ENCODE measurements around the gene DACT2. TPM values are rescaled to one million over a fixed set of nuclear protein-coding genes. Genes with fewer than 3 reads are reported as not detected.

DACT2 gene
- total and polyA plus RNA-seq, 12 donors, result 0.09 to 1.5 (median 0.65) TPM

DNA sequence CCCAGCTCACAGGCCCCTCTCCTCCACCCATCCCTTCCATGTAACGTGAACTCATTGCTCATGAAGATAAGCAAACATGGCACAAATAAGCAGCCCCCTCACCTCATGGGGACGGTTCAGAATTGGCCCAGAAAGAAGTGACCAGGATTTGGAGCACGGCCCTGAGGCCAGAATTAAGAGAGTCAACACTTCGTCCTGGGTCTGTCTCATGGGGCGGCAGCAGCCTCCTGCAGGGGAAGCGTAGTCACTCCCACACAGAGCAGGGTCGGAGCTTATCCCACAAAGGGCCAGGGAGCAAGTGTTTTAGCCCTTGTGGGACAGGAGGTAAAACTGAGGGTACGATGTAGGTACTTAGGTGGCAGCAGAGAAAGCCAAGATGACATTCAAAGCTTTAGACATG lies 28.6 kb upstream of the DACT2 start:
- ATAC-seq, result no peak
- Histone ChIP-seq H3K9me3 (peaks cover 0 to 9% (median 3%) of the 10 kb centered on the region in 11 donors), H3K27ac (no peak overlapping the region), H3K36me3 (no peaks in the 10 kb centered on the region), H3K27me3 (peaks cover 0 to 51% (median 31%) of the 10 kb centered on the region in 7 donors), H3K4me1 (no peaks in the 10 kb centered on the region), H3K4me3 (no peak overlapping the region)
- intact Hi-C loops (cut with DNase I), result loop anchor here in 2 of 10 donors (10.0 kb wide), 2 partner anchors 203 to 433 kb away; no protein-coding TSS in a partner anchor
- no peak for TF ChIP-seq CTCF (IDR thresholded peaks at IDR 0.05)
- 64 to 71% methylated on average over 8 of the region's 8 CpGs for WGBS, 2 donors
- no peak for DNase-seq

GRCh38 chr6:168347615-168348014 lies 28.0 kb upstream of the DACT2 start:
- no peak for TF ChIP-seq CTCF (IDR thresholded peaks at IDR 0.05)
- intact Hi-C loops (cut with DNase I), result loop anchor here in 2 of 10 donors (10.0 kb wide), 2 partner anchors 203 to 433 kb away; no protein-coding TSS in a partner anchor
- 91 to 92% methylated on average over 17 of the region's 17 CpGs for WGBS, 2 donors
- H3K27me3 ChIP-seq, result peaks cover 0 to 52% (median 37%) of the 10 kb centered on the region in 7 donors
- no peak overlapping the region for H3K27ac ChIP-seq
- ATAC-seq (no peak), DNase-seq (no peak)
- H3K4me1 ChIP-seq, result no peaks in the 10 kb centered on the region
- H3K4me3 ChIP-seq, result no peak overlapping the region
- H3K9me3 ChIP-seq, result peaks cover 0 to 9% (median 3%) of the 10 kb centered on the region in 11 donors
- H3K36me3 ChIP-seq, result no peaks in the 10 kb centered on the region

DNA sequence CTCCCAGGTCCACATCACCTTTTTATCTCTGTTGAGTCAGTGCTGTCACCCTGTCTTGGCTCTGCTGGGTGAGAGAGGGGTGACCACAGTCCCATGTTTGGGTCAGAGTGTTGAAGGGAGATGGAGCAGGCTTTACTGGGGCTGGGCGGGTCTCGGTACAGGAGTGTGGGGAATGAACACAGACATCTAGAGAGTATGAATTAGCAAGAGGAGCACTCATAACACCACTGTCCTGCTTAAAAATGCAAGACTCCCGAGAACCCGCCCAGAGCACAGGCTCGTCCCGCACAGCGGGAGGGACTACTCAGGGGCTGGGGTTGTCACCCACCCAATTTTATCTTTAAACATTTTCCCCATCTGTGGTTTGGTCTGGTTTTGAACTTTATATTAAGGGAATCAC lies 27.5 kb upstream of the DACT2 start:
- DNase-seq (no peak), ATAC-seq (no peak)
- Histone ChIP-seq H3K27me3 (peaks cover 0 to 50% (median 43%) of the 10 kb centered on the region in 7 donors), H3K4me1 (no peaks in the 10 kb centered on the region), H3K27ac (no peak overlapping the region), H3K4me3 (no peak overlapping the region), H3K9me3 (peaks cover 0 to 9% (median 3%) of the 10 kb centered on the region in 11 donors), H3K36me3 (no peaks in the 10 kb centered on the region)
- intact Hi-C loops (cut with DNase I), result loop anchor here in 2 of 10 donors (10.0 kb wide), 2 partner anchors 202 to 432 kb away; no protein-coding TSS in a partner anchor
- no peak for TF ChIP-seq CTCF (IDR thresholded peaks at IDR 0.05)
- 76 to 88% methylated on average over 7 of the region's 7 CpGs for WGBS, 2 donors

DNA sequence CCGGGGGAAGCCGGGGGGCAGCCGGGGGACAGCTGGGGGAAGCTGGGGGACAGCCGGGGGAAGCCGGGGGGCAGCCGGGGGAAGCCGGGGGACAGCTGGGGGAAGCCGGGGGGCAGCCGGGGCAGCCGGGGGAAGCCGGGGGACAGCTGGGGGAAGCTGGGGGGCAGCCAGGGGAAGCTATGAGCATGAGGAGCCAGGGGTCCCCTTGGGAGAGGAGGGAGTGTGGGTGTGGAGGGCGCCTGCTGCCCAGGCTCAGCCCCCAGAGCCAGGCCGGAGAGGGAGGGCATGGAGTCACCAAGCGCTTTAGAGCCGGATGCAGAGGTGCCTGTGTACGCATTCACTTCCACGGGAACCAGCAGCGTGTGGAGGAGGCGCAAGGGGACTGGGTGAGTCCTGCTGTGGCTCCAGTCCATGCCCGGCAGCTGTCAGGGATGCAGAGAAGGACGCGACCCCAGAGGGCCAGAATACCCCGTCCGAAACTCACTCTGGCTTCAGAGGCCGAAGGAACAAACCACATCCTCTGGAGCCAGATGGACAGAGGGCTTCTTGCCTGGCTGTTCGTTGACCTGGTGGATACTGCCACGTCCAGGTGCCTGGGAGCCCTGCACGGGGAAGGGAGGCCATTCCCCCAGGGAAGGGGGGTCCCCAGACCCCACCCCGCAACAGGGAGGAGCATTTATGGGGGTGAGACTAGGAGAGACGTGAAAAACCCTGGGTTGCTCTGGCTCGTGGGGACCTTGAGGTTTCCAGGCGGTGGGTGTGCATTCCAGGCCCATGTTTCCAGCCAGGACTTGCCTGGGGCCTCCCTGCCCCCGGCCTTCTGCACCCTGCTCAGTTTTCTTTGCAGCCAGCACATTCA lies 26.5 kb upstream of the DACT2 start:
- Histone ChIP-seq H3K9me3 (peaks cover 0 to 4% (median 0%) of the 10 kb centered on the region in 11 donors), H3K27me3 (peaks cover 0 to 53% (median 44%) of the 10 kb centered on the region in 7 donors), H3K27ac (no peak overlapping the region), H3K4me1 (no peaks in the 10 kb centered on the region), H3K36me3 (no peaks in the 10 kb centered on the region), H3K4me3 (no peak overlapping the region)
- intact Hi-C loops (cut with DNase I), result loop anchor here in 2 of 10 donors (10.0 kb wide), 2 partner anchors 201 to 431 kb away; no protein-coding TSS in a partner anchor
- no peak for TF ChIP-seq CTCF (IDR thresholded peaks at IDR 0.05)
- no peak for DNase-seq
- WGBS, 2 donors, result 70 to 74% methylated on average over 21 to 29 of the region's 33 CpGs
- peak in 1 of 8 donors; percentile 19 for ATAC-seq
